Upper lobe of left lung (tissue), 6 donors: ENCODE data around the gene PROK2. TPM values are rescaled to one million over a fixed set of nuclear protein-coding genes. Genes with fewer than 3 reads are reported as not detected.

Source experiments
- ATAC-seq, 2 donors: fragments of 200-7000 bp; cut with Tn5 transposase; one replicate each; pipeline ENCODE4 v1.9.1; 2022; ENCODE audit warnings: mild to moderate bottlenecking in 2 of 2, moderate library complexity in 2 of 2; ENCODE audit not compliant: low FRiP score in 2 of 2
- DNase-seq, 2 donors: peaks; one replicate each; pipeline ENCODE4 v3.0.0-alpha.2; 2019 to 2020
- H3K27ac ChIP-seq, 4 donors: fragments of 200-600 bp; sonication (generic); one replicate each; pipeline ENCODE4 v1.5.1; 2016 to 2019
- H3K27me3 ChIP-seq, 4 donors: fragments of 200-600 bp; sonication (generic); one replicate each; pipeline ENCODE4 v1.5.1; 2017 to 2019
- H3K36me3 ChIP-seq, 4 donors: fragments of 200-600 bp; sonication (generic); one replicate each; pipeline ENCODE4 v1.5.1; 2016 to 2019
- H3K4me1 ChIP-seq, 4 donors: fragments of 200-600 bp; sonication (generic); one replicate each; pipeline ENCODE4 v1.5.1; 2018 to 2019
- H3K4me3 ChIP-seq, 4 donors: fragments of 200-600 bp; sonication (generic); one replicate each; pipeline ENCODE4 v1.5.1; 2017 to 2019; ENCODE audit warnings: mild to moderate bottlenecking in 2 of 4, moderate library complexity in 1 of 4
- H3K9me3 ChIP-seq, 4 donors: fragments of 200-600 bp; sonication (generic); one replicate each; pipeline ENCODE4 v1.5.1; 2018 to 2019
- EP300 ChIP-seq, 4 donors: sonication (generic); formaldehyde crosslinking; IDR thresholded peaks; one replicate each; pipeline ENCODE4 v1.5.1; 2017; ENCODE audit warnings: antibody characterized with exemption in 4 of 4, control low read depth in 2 of 4
- POLR2A ChIP-seq, 4 donors: fragments of 450-650 bp; IDR thresholded peaks; one replicate each; pipeline ENCODE4 v1.5.1; 2016 to 2017; ENCODE audit warnings: antibody characterized with exemption in 4 of 4, mild to moderate bottlenecking in 2 of 4
- POLR2AphosphoS5 ChIP-seq, 2 donors: sonication (generic); formaldehyde crosslinking; IDR thresholded peaks; one replicate each; pipeline ENCODE4 v1.5.1; 2017; ENCODE audit warnings: antibody characterized with exemption in 2 of 2
- WGBS, 2 donors: methylation state at CpG; one replicate each; pipeline ENCODE4 v1.1.5; 2017 to 2018; 5-methylcytosine and 5-hydroxymethylcytosine counted together
- small RNA-seq, 4 donors: library from RNA; depleted of rRNA; stranded (forward); fragments of <200 nt; gene quantifications; one replicate each; pipeline ENCODE3, GENCODE V24; 2016
- total RNA-seq, 6 donors: library from RNA; depleted of rRNA in 4 of 6; stranded (reverse); fragments of >200 nt in 4 of 6; gene quantifications; one replicate each; pipeline versions ENCODE4 v1.1.0 to v1.2.1, GENCODE V29; 2016 to 2021
- TF ChIP-seq, protein P1 (sequence below), 6 experiments: fragments of 450-650 bp in 4 of 6; fragments of 200-600 bp in 2 of 6; sonication (generic) in 2 of 6; IDR thresholded peaks; one replicate each; pipeline ENCODE4 v1.5.1; 2016 to 2019; ENCODE audit warnings: antibody characterized with exemption in 6 of 6
- donor health status: DM: no; HTN: no; CAD: no; lungs with moderate emphysema.
- donor health status: DM: no; HTN: yes; CAD: no; lungs with severe emphysema.

PROK2 gene
- total RNA-seq, 6 donors from 2014 or later = 2.3 to 10.7 (median 3.3) TPM; not detected in 1

DNA sequence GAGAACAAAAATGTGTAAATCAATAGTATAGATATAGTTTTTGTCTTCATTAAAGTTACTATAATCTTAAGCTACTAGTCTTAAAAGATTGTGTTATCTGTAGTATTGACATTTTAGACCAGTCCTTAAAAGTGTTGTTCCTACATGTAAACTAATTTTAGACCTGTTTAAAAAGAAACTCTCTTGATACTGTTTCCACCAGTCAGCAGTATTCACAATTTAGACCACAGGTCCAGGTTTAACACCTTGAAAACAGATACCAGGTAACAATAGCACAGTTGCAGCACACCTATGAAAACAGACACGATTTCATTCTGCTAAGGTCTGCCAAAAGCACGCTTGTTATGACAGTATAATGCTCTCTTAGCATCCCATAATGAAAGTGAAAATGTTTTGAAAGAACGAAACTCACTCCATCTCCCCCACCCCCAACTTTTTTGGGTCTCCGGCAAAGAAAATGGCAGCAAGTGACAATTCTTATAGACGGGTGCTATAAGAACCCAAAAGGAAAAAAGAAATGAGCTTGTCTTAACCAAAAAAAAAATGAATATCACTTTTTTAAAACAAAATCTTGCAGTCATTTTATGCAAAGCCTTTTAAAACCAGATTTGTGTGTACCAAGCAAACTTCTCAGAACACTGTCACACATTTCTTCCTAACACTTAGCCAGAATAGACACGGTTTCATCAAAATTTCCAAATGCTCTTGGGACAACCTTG, 61.3 kb downstream of the PROK2 start:
- H3K27ac ChIP-seq = peak overlapping the region in 2 of 4 donors; percentile 83 to 91
- H3K27me3 ChIP-seq = no peaks in the 10 kb centered on the region
- peak overlapping the region in 3 of 4 donors; percentile 66 to 93 (median 83) for H3K4me3 ChIP-seq
- ATAC-seq (no peak), DNase-seq (no peak)
- H3K4me1 ChIP-seq = peaks cover 11 to 34% (median 25%) of the 10 kb centered on the region in 4 donors
- H3K36me3 ChIP-seq = no peaks in the 10 kb centered on the region
- TF ChIP-seq POLR2A (IDR thresholded peaks at IDR 0.05) = no peak
- no peak for TF ChIP-seq EP300 (IDR thresholded peaks at IDR 0.05)
- TF ChIP-seq, protein P1, sequence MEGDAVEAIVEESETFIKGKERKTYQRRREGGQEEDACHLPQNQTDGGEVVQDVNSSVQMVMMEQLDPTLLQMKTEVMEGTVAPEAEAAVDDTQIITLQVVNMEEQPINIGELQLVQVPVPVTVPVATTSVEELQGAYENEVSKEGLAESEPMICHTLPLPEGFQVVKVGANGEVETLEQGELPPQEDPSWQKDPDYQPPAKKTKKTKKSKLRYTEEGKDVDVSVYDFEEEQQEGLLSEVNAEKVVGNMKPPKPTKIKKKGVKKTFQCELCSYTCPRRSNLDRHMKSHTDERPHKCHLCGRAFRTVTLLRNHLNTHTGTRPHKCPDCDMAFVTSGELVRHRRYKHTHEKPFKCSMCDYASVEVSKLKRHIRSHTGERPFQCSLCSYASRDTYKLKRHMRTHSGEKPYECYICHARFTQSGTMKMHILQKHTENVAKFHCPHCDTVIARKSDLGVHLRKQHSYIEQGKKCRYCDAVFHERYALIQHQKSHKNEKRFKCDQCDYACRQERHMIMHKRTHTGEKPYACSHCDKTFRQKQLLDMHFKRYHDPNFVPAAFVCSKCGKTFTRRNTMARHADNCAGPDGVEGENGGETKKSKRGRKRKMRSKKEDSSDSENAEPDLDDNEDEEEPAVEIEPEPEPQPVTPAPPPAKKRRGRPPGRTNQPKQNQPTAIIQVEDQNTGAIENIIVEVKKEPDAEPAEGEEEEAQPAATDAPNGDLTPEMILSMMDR (IDR thresholded peaks at IDR 0.05) = no peak
- no peak for TF ChIP-seq POLR2AphosphoS5 (IDR thresholded peaks at IDR 0.05)
- WGBS, 2 donors = 18 to 24% methylated on average over 6 of the region's 6 CpGs
- H3K9me3 ChIP-seq = no peaks in the 10 kb centered on the region

DNA sequence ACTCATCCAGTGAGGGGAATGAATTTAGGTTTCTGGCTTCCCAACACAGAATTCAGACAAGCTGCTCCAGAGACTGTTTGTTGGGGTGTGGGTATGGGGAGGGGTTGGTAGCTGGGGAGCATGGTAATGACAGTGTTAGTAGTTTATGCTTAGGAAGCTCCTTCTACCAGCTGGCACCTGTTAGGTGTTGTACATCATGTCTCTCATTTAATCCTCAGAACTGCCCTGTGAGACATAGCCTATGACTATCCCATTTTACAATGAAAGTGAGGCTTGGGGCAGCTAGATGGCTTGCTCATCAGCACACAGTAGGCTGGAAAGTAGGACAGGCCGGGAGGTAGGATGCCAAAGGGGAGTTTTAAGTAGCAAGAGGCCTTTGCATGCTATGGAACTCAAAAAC, 62.3 kb downstream of the PROK2 start:
- H3K36me3 ChIP-seq = no peaks in the 10 kb centered on the region
- 82 to 89% methylated on average over 1 of the region's 1 CpG for WGBS, 2 donors
- ATAC-seq (no peak), DNase-seq (no peak)
- no peak for TF ChIP-seq POLR2A (IDR thresholded peaks at IDR 0.05)
- TF ChIP-seq POLR2AphosphoS5 (IDR thresholded peaks at IDR 0.05) = no peak
- TF ChIP-seq, protein P1 (IDR thresholded peaks at IDR 0.05) = no peak
- TF ChIP-seq EP300 (IDR thresholded peaks at IDR 0.05) = no peak
- peaks cover 11 to 34% (median 26%) of the 10 kb centered on the region in 4 donors for H3K4me1 ChIP-seq
- H3K27ac ChIP-seq = peak overlapping the region in 1 of 4 donors; percentile 91
- no peaks in the 10 kb centered on the region for H3K9me3 ChIP-seq
- no peak overlapping the region for H3K4me3 ChIP-seq
- H3K27me3 ChIP-seq = no peaks in the 10 kb centered on the region

Small RNAs within 50 kb of the gene (small RNA-seq; reads per million reads assigned to genes)
- gene RN7SL271P = 0 reads per million in 4 donors

Other genes starting within 250 kb of the PROK2 start
- 100 to 1,000 TPM; 103 to 248 (median 134) TPM for gene FOXP1, start 201.4 kb downstream of the PROK2 start, total RNA-seq
- gene EIF4E3, start 59.7 kb downstream of the PROK2 start, total RNA-seq = 10 to 100 TPM in 5 of 6 donors, 1 to 10 TPM in 1; 7.3 to 40.2 (median 21.2) TPM
- 1 to 10 TPM in 3 of 6 donors, under 1 TPM in 2, not detected in 1; 0.39 to 4.4 (median 1.3) TPM for gene GPR27, start 31.3 kb downstream of the PROK2 start, total RNA-seq